Measurements from ENCODE around the gene FGF12.

DNA sequence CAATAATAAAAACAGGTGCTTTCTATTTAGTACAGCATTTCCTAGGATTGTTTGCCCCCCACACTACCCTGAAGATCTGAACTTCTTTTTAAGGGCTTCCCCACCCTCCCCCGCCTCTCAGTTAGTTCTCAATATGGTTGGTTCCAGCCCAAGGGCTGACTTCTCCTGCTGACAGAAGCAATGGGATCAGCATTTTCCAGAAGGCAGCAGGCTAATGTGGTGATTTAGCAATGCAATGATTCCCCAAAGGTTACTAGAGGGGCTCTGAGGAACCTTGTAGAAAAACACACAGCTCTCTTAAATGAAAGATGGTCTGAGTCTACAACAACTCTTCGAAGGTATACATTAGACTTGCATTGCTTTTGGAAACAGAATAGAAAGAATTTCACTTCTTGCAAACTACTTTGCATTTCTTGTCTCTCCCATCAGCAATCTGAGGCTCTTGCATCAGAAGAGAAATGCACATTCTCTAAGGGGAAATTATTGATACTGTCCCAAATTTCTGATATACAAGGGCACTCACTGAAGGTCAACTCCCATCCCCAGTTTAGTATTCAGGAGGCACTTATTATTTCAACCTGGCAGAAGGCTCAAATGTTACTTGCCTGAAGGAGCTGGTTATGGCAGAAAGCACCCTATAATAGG is 30.3 kb downstream of the FGF12 start:
- no peak for TF ChIP-seq EP300 (IDR thresholded peaks at IDR 0.05; ENCODE audit: low read depth)
- TF ChIP-seq, protein P1, sequence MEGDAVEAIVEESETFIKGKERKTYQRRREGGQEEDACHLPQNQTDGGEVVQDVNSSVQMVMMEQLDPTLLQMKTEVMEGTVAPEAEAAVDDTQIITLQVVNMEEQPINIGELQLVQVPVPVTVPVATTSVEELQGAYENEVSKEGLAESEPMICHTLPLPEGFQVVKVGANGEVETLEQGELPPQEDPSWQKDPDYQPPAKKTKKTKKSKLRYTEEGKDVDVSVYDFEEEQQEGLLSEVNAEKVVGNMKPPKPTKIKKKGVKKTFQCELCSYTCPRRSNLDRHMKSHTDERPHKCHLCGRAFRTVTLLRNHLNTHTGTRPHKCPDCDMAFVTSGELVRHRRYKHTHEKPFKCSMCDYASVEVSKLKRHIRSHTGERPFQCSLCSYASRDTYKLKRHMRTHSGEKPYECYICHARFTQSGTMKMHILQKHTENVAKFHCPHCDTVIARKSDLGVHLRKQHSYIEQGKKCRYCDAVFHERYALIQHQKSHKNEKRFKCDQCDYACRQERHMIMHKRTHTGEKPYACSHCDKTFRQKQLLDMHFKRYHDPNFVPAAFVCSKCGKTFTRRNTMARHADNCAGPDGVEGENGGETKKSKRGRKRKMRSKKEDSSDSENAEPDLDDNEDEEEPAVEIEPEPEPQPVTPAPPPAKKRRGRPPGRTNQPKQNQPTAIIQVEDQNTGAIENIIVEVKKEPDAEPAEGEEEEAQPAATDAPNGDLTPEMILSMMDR (IDR thresholded peaks at IDR 0.05) = no peak
